SH-SY5Y (cell line): ENCODE measurements around the gene AKAIN1.

Experiments
- GATA2 ChIP-seq: IDR thresholded peaks from 2 replicates; pipeline ENCODE4 v1.6.1; 2011; ENCODE audit warnings: mild to moderate bottlenecking, low read depth, low read length
- GATA3 ChIP-seq: IDR thresholded peaks from 2 replicates; pipeline ENCODE4 v1.6.1; 2011; ENCODE audit warnings: low read depth, mild to moderate bottlenecking, low read length, moderate library complexity

AKAIN1 gene

GRCh38 chr18:5175378-5175777 is 21.7 kb downstream of the AKAIN1 start:
- TF ChIP-seq GATA2 (no peak), GATA3 (no peak)

GRCh38 chr18:5173646-5174045 is 23.4 kb downstream of the AKAIN1 start:
- no peak for TF ChIP-seq GATA2

GRCh38 chr18:5173236-5173635 is 23.8 kb downstream of the AKAIN1 start:
- TF ChIP-seq GATA3 (no peak), GATA2 (no peak)

GRCh38 chr18:5167831-5168230 is 29.2 kb downstream of the AKAIN1 start:
- no peak for TF ChIP-seq GATA3
- TF ChIP-seq GATA2: no peak

- TF ChIP-seq GATA2 (no peak), GATA3 (no peak)
Observed at GRCh38 chr18:5166606-5167280, 30.3 kb downstream of the AKAIN1 start.

GRCh38 chr18:5164903-5165302 is 32.2 kb downstream of the AKAIN1 start:
- TF ChIP-seq GATA3: no peak

- TF ChIP-seq GATA3: no peak
Observed at GRCh38 chr18:5162111-5162510, 34.9 kb downstream of the AKAIN1 start.

GRCh38 chr18:5159080-5159479 is 38.0 kb downstream of the AKAIN1 start:
- no peak for TF ChIP-seq GATA3
- TF ChIP-seq GATA2: no peak

GRCh38 chr18:5158587-5158986 is 38.5 kb downstream of the AKAIN1 start:
- TF ChIP-seq GATA2 (no peak), GATA3 (no peak)

- TF ChIP-seq GATA3: no peak
Observed at GRCh38 chr18:5158172-5158571, 38.9 kb downstream of the AKAIN1 start.

GRCh38 chr18:5155907-5156287 is 41.2 kb downstream of the AKAIN1 start:
- TF ChIP-seq GATA3 (no peak), GATA2 (no peak)

GRCh38 chr18:5155218-5155906 is 41.7 kb downstream of the AKAIN1 start:
- TF ChIP-seq GATA2 (no peak), GATA3 (no peak)

GRCh38 chr18:5152343-5153020 is 44.6 kb downstream of the AKAIN1 start:
- no peak for TF ChIP-seq GATA3
- TF ChIP-seq GATA2: no peak

- no peak for TF ChIP-seq GATA2
- TF ChIP-seq GATA3: no peak
Observed at GRCh38 chr18:5150894-5151293, 46.2 kb downstream of the AKAIN1 start.

GRCh38 chr18:5146093-5146492 is 51.0 kb downstream of the AKAIN1 start:
- TF ChIP-seq GATA3: no peak

- TF ChIP-seq GATA3: no peak
- TF ChIP-seq GATA2: no peak
Observed at GRCh38 chr18:5145168-5145825, 51.8 kb downstream of the AKAIN1 start.
